AG09309 (cell line): ENCODE measurements around the gene CLCN3.

ENCODE experiments used
- DNase-seq: peaks from one replicate; pipeline ENCODE4 v3.0.0-alpha.2; 2010; ENCODE audit warnings: low read depth
- H3K4me3 ChIP-seq: 2 replicates; pipeline ENCODE4 v1.5.1; 2011; ENCODE audit warnings: mild to moderate bottlenecking, low read depth, low read length, moderate library complexity; ENCODE audit not compliant: control insufficient read depth
- CTCF ChIP-seq: IDR thresholded peaks from 2 replicates; pipeline ENCODE4 v1.5.1; 2011; ENCODE audit warnings: mild to moderate bottlenecking, low read depth, low read length, inconsistent platforms; ENCODE audit not compliant: insufficient read depth, control insufficient read depth; ENCODE audit errors: missing control alignments

CLCN3 gene

GRCh38 chr4:169634975-169635374, 14.6 kb downstream of the CLCN3 start:
- DNase-seq = no peak
- no peak overlapping the region for H3K4me3 ChIP-seq
- TF ChIP-seq CTCF = no peak

- peak; percentile 68 for DNase-seq
- no peak overlapping the region for H3K4me3 ChIP-seq
- no peak for TF ChIP-seq CTCF
These were observed 20.0 kb downstream of the CLCN3 start for GRCh38 chr4:169640261-169640870.

GRCh38 chr4:169644802-169645201, 24.4 kb downstream of the CLCN3 start:
- no peak for DNase-seq
- H3K4me3 ChIP-seq = no peak overlapping the region
- no peak for TF ChIP-seq CTCF

- no peak for DNase-seq
- no peak overlapping the region for H3K4me3 ChIP-seq
These were observed 25.2 kb downstream of the CLCN3 start for GRCh38 chr4:169645627-169646026.

GRCh38 chr4:169649545-169650226, 29.3 kb downstream of the CLCN3 start:
- TF ChIP-seq CTCF = no peak
- H3K4me3 ChIP-seq = no peak overlapping the region
- DNase-seq = no peak

More at GRCh38 chr4:169645627-169646026, 25.2 kb downstream of the CLCN3 start:
- TF ChIP-seq CTCF = no peak

- TF ChIP-seq CTCF = no peak
- DNase-seq = no peak
- H3K4me3 ChIP-seq = no peak overlapping the region
These were observed 30.0 kb downstream of the CLCN3 start for GRCh38 chr4:169650227-169650936.
